ENCODE results near the gene CDC42SE2. TPM values are rescaled to one million over a fixed set of nuclear protein-coding genes. Genes with fewer than 3 reads are reported as not detected.

Gene CDC42SE2
- polyA plus RNA-seq, 1 donor from 2014 or later = 48.2 TPM

DNA sequence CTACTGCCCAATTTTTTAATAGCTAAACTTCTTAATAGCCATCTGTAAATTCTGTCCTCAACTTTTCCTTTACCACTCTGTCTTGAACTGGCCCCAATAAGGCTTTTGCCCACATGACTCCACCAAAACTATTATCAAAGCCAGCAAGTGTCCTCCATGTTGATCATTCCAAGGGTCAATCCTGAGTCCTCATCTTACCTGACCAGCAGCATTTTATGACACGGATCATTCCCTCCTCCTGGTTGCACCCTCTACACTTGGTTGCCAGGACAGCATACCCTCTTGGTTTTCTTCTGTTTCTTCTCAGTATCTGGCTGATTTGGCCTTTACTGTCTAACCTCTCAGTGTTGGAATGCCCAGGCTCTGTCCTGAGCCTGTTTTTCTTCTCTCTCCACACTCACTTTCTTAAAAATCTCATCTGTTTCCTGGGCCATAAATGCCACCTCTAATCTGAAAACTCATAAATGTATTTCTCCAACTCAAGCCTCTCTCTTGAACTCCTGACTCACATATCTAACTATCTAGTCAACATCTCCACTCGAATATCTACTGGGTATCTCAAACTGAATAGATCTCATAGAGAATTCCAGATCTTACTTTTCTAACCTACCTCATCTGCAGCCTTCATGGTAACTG lies 40.0 kb upstream of the CDC42SE2 start:
- TF ChIP-seq SMC3 (conservative IDR thresholded peaks at IDR 0.05; ENCODE audit: poor library complexity) = no peak
- TF ChIP-seq, protein P1, sequence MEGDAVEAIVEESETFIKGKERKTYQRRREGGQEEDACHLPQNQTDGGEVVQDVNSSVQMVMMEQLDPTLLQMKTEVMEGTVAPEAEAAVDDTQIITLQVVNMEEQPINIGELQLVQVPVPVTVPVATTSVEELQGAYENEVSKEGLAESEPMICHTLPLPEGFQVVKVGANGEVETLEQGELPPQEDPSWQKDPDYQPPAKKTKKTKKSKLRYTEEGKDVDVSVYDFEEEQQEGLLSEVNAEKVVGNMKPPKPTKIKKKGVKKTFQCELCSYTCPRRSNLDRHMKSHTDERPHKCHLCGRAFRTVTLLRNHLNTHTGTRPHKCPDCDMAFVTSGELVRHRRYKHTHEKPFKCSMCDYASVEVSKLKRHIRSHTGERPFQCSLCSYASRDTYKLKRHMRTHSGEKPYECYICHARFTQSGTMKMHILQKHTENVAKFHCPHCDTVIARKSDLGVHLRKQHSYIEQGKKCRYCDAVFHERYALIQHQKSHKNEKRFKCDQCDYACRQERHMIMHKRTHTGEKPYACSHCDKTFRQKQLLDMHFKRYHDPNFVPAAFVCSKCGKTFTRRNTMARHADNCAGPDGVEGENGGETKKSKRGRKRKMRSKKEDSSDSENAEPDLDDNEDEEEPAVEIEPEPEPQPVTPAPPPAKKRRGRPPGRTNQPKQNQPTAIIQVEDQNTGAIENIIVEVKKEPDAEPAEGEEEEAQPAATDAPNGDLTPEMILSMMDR (IDR thresholded peaks at IDR 0.05; ENCODE audit: poor library complexity, severe bottlenecking) = no peak
- TF ChIP-seq, protein P2, sequence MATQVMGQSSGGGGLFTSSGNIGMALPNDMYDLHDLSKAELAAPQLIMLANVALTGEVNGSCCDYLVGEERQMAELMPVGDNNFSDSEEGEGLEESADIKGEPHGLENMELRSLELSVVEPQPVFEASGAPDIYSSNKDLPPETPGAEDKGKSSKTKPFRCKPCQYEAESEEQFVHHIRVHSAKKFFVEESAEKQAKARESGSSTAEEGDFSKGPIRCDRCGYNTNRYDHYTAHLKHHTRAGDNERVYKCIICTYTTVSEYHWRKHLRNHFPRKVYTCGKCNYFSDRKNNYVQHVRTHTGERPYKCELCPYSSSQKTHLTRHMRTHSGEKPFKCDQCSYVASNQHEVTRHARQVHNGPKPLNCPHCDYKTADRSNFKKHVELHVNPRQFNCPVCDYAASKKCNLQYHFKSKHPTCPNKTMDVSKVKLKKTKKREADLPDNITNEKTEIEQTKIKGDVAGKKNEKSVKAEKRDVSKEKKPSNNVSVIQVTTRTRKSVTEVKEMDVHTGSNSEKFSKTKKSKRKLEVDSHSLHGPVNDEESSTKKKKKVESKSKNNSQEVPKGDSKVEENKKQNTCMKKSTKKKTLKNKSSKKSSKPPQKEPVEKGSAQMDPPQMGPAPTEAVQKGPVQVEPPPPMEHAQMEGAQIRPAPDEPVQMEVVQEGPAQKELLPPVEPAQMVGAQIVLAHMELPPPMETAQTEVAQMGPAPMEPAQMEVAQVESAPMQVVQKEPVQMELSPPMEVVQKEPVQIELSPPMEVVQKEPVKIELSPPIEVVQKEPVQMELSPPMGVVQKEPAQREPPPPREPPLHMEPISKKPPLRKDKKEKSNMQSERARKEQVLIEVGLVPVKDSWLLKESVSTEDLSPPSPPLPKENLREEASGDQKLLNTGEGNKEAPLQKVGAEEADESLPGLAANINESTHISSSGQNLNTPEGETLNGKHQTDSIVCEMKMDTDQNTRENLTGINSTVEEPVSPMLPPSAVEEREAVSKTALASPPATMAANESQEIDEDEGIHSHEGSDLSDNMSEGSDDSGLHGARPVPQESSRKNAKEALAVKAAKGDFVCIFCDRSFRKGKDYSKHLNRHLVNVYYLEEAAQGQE (IDR thresholded peaks at IDR 0.05; ENCODE audit: borderline replicate concordance) = no peak
- H3K27ac ChIP-seq (ENCODE audit: low read length) = no peak overlapping the region

GRCh38 chr5:131224387-131225201 lies 39.3 kb upstream of the CDC42SE2 start:
- no peaks in the 10 kb centered on the region for H3K9me2 ChIP-seq (ENCODE audit: insufficient read depth, low read length)

More for the DNA sequence above, 40.0 kb upstream of the CDC42SE2 start:
- Histone ChIP-seq H3K9me3 (ENCODE audit: low read length) (no peaks in the 10 kb centered on the region), H4K20me1 (ENCODE audit: insufficient read depth) (no peaks in the 10 kb centered on the region), H3F3A (ENCODE audit: insufficient read depth, low read length, poor library complexity, severe bottlenecking) (no peaks in the 10 kb centered on the region), H3K9ac (ENCODE audit: low read length) (no peak overlapping the region), H3K36me3 (ENCODE audit: insufficient read depth, low read length) (no peaks in the 10 kb centered on the region), H2AFZ (ENCODE audit: low read depth, low read length) (no peak overlapping the region), H3K9me2 (ENCODE audit: insufficient read depth, low read length) (no peaks in the 10 kb centered on the region), H3K79me2 (replicated peaks; ENCODE audit: insufficient read depth, low read length) (no peaks in the 10 kb centered on the region), H3K4me3 (ENCODE audit: low read length) (no peak overlapping the region), H3K4me2 (ENCODE audit: low read length) (no peak overlapping the region), H3K27me3 (ENCODE audit: insufficient read depth, low read depth, low read length) (no peaks in the 10 kb centered on the region)

More at GRCh38 chr5:131224387-131225201, 39.3 kb upstream of the CDC42SE2 start:
- TF ChIP-seq TAF1 (IDR thresholded peaks at IDR 0.05; ENCODE audit: low read depth) = no peak
- no peak for TF ChIP-seq EP300 (conservative IDR thresholded peaks at IDR 0.05; ENCODE audit: poor library complexity, severe bottlenecking)
- TF ChIP-seq MXI1 (conservative IDR thresholded peaks at IDR 0.05; ENCODE audit: poor library complexity, severe bottlenecking) = no peak
- TF ChIP-seq EZH2 (IDR thresholded peaks at IDR 0.05; ENCODE audit: borderline replicate concordance, insufficient read depth, low read length, poor library complexity, severe bottlenecking) = no peak
- no peak for TF ChIP-seq RAD21 (conservative IDR thresholded peaks at IDR 0.05)
- no peak for TF ChIP-seq POLR2AphosphoS5 (IDR thresholded peaks at IDR 0.05)
- no peak for TF ChIP-seq SMC3 (conservative IDR thresholded peaks at IDR 0.05; ENCODE audit: poor library complexity)
- TF ChIP-seq, protein P2 (IDR thresholded peaks at IDR 0.05; ENCODE audit: borderline replicate concordance) = no peak
- TF ChIP-seq, protein P1 (IDR thresholded peaks at IDR 0.05; ENCODE audit: poor library complexity, severe bottlenecking) = no peak
- H3K27me3 ChIP-seq (ENCODE audit: insufficient read depth, low read depth, low read length) = no peaks in the 10 kb centered on the region
- no peaks in the 10 kb centered on the region for H3K36me3 ChIP-seq (ENCODE audit: insufficient read depth, low read length)
- no peaks in the 10 kb centered on the region for H3K79me2 ChIP-seq (replicated peaks; ENCODE audit: insufficient read depth, low read length)
- no peaks in the 10 kb centered on the region for H4K20me1 ChIP-seq (ENCODE audit: insufficient read depth)
- H3K4me2 ChIP-seq (ENCODE audit: low read length) = no peak overlapping the region
- no peak overlapping the region for H3K4me3 ChIP-seq (ENCODE audit: low read length)
- H3K9me3 ChIP-seq (ENCODE audit: low read length) = no peaks in the 10 kb centered on the region
- H2AFZ ChIP-seq (ENCODE audit: low read depth, low read length) = no peak overlapping the region
- H3F3A ChIP-seq (ENCODE audit: insufficient read depth, low read length, poor library complexity, severe bottlenecking) = no peaks in the 10 kb centered on the region
- H3K9ac ChIP-seq (ENCODE audit: low read length) = no peak overlapping the region
- no peak overlapping the region for H3K27ac ChIP-seq (ENCODE audit: low read length)

All from neural cell (in vitro differentiated cells).